Ascending aorta (tissue), 2 donors: ENCODE data around the gene SLC49A4. TPM values are rescaled to one million over a fixed set of nuclear protein-coding genes. Genes with fewer than 3 reads are reported as not detected.

Experiments used
- DNase-seq, 2 donors: peaks; one replicate each; pipeline ENCODE4 v3.0.0-alpha.2; 2019; ENCODE audit warnings: low spot score in 2 of 2
- H3K27ac ChIP-seq, 2 donors: fragments of 200-600 bp; sonication (generic); one replicate each; pipeline ENCODE4 v1.5.1; 2016 to 2017; ENCODE audit warnings: mild to moderate bottlenecking in 1 of 2
- H3K27me3 ChIP-seq: fragments of 200-600 bp; sonication (generic); one replicate; pipeline ENCODE4 v1.5.1; 2017
- H3K36me3 ChIP-seq, 2 donors: fragments of 200-600 bp; sonication (generic); one replicate each; pipeline ENCODE4 v1.5.1; 2016
- H3K4me1 ChIP-seq, 2 donors: fragments of 200-600 bp; sonication (generic); one replicate each; pipeline ENCODE4 v1.5.1; 2016 to 2017; ENCODE audit warnings: mild to moderate bottlenecking in 1 of 2
- H3K4me3 ChIP-seq, 2 donors: fragments of 200-600 bp; sonication (generic); one replicate each; pipeline ENCODE4 v1.5.1; 2016 to 2017; ENCODE audit warnings: mild to moderate bottlenecking in 1 of 2
- H3K9me3 ChIP-seq, 2 donors: fragments of 200-600 bp; sonication (generic); one replicate each; pipeline ENCODE4 v1.5.1; 2016
- CTCF ChIP-seq, 3 experiments: fragments of 200-600 bp in 2 of 3; fragments of 450-650 bp in 1 of 3; sonication (generic) in 2 of 3; IDR thresholded peaks; one replicate each; pipeline ENCODE4 v1.5.1; 2016 to 2019; ENCODE audit warnings: antibody characterized with exemption in 3 of 3, mild to moderate bottlenecking in 1 of 3, moderate library complexity in 1 of 3
- intact Hi-C: fragments of 100-400 bp; cut with DNase I; formaldehyde crosslinking; loops from one replicate; pipeline ENCODE4 v1.15.1; 2023
- total RNA-seq: library from RNA; depleted of rRNA; stranded (reverse); fragments of >200 nt; gene quantifications from one replicate; pipeline ENCODE4 v1.1.0, GENCODE V29; 2016

The SLC49A4 gene
- total RNA-seq, 1 donor from 2014 or later: 3.2 TPM

GRCh38 chr3:122880173-122880572 lies 85.3 kb downstream of the SLC49A4 start:
- DNase-seq: no peak
- H3K4me3 ChIP-seq: no peak overlapping the region
- no peak overlapping the region for H3K27ac ChIP-seq
- TF ChIP-seq CTCF (IDR thresholded peaks at IDR 0.05): no peak
- intact Hi-C loops: no loop called here
- no peaks in the 10 kb centered on the region for H3K4me1 ChIP-seq
- H3K36me3 ChIP-seq: peaks cover 3 to 9% of the 10 kb centered on the region in 2 donors
- H3K9me3 ChIP-seq: no peaks in the 10 kb centered on the region
- no peaks in the 10 kb centered on the region for H3K27me3 ChIP-seq

GRCh38 chr3:122880624-122881023 lies 85.8 kb downstream of the SLC49A4 start:
- DNase-seq: no peak
- Histone ChIP-seq H3K36me3 (peaks cover 3 to 9% of the 10 kb centered on the region in 2 donors), H3K4me3 (no peak overlapping the region), H3K9me3 (no peaks in the 10 kb centered on the region), H3K27ac (no peak overlapping the region), H3K4me1 (no peaks in the 10 kb centered on the region), H3K27me3 (no peaks in the 10 kb centered on the region)
- no peak for TF ChIP-seq CTCF (IDR thresholded peaks at IDR 0.05)
- intact Hi-C loops: no loop called here

- no peak for TF ChIP-seq CTCF (IDR thresholded peaks at IDR 0.05)
- no peaks in the 10 kb centered on the region for H3K9me3 ChIP-seq
- H3K4me3 ChIP-seq: no peak overlapping the region
- intact Hi-C loops: no loop called here
- no peak overlapping the region for H3K27ac ChIP-seq
- H3K4me1 ChIP-seq: no peaks in the 10 kb centered on the region
- peaks cover 3 to 9% of the 10 kb centered on the region in 2 donors for H3K36me3 ChIP-seq
- H3K27me3 ChIP-seq: no peaks in the 10 kb centered on the region
- DNase-seq: no peak
Observed at GRCh38 chr3:122882361-122882947, 87.6 kb downstream of the SLC49A4 start.

GRCh38 chr3:122886251-122886650 lies 91.4 kb downstream of the SLC49A4 start:
- H3K27ac ChIP-seq: no peak overlapping the region
- DNase-seq: no peak
- H3K36me3 ChIP-seq: peaks cover 0 to 3% of the 10 kb centered on the region in 2 donors
- H3K4me3 ChIP-seq: no peak overlapping the region
- intact Hi-C loops: no loop called here
- H3K27me3 ChIP-seq: no peaks in the 10 kb centered on the region
- no peaks in the 10 kb centered on the region for H3K9me3 ChIP-seq
- peaks cover 0 to 9% of the 10 kb centered on the region in 2 donors for H3K4me1 ChIP-seq
- TF ChIP-seq CTCF (IDR thresholded peaks at IDR 0.05): no peak

- Histone ChIP-seq H3K36me3 (no peaks in the 10 kb centered on the region), H3K9me3 (no peaks in the 10 kb centered on the region), H3K27ac (no peak overlapping the region), H3K27me3 (no peaks in the 10 kb centered on the region), H3K4me1 (peaks cover 0 to 9% of the 10 kb centered on the region in 2 donors), H3K4me3 (no peak overlapping the region)
- no peak for DNase-seq
- intact Hi-C loops: no loop called here
- TF ChIP-seq CTCF (IDR thresholded peaks at IDR 0.05): no peak
Observed at GRCh38 chr3:122886946-122887345, 92.1 kb downstream of the SLC49A4 start.
